Epithelial cell of proximal tubule (primary cell): ENCODE measurements around the gene ACMSD. TPM values are rescaled to one million over a fixed set of nuclear protein-coding genes. Genes with fewer than 3 reads are reported as not detected.

Experiments used
- DNase-seq: peaks from one replicate; pipeline ENCODE4 v3.0.0-alpha.2; 2011; ENCODE audit warnings: low read depth
- H3K4me3 ChIP-seq: 2 replicates; pipeline ENCODE4 v1.5.1; 2011; ENCODE audit warnings: low read depth, mild to moderate bottlenecking, low read length
- CTCF ChIP-seq: conservative IDR thresholded peaks from 2 replicates; pipeline ENCODE4 v1.5.1; 2012; ENCODE audit warnings: low read depth, mild to moderate bottlenecking, low read length
- total RNA-seq: library from RNA; depleted of rRNA; stranded (reverse); fragments of >200 nt; gene quantifications from 2 replicates; pipeline ENCODE4 v1.2.3, GENCODE V29; 2015

ACMSD gene
- total RNA-seq, 1 donor from 2014 or later, result 0.23 TPM

- no peak for TF ChIP-seq CTCF
- H3K4me3 ChIP-seq, result no peak overlapping the region
- DNase-seq, result no peak
Observed at GRCh38 chr2:134944975-134945374, 106.6 kb downstream of the ACMSD start.

- TF ChIP-seq CTCF, result no peak
- H3K4me3 ChIP-seq, result no peak overlapping the region
- DNase-seq, result no peak
Observed at GRCh38 chr2:134946073-134946472, 107.7 kb downstream of the ACMSD start.

GRCh38 chr2:134949981-134950708 lies 111.7 kb downstream of the ACMSD start:
- DNase-seq, result no peak
- no peak for TF ChIP-seq CTCF
- no peak overlapping the region for H3K4me3 ChIP-seq

- DNase-seq, result no peak
- no peak overlapping the region for H3K4me3 ChIP-seq
- TF ChIP-seq CTCF, result no peak
Observed at GRCh38 chr2:134950886-134951285, 112.5 kb downstream of the ACMSD start.

Other genes with a start within 250 kb of the ACMSD start
- gene TMEM163, start 119.6 kb upstream of the ACMSD start, total RNA-seq, result 0.40 and 0.65 TPM in 2 replicates
- 12.6 and 18.5 TPM in 2 replicates for gene CCNT2, start 80.2 kb downstream of the ACMSD start, total RNA-seq
- not detected in 2 replicates for gene MAP3K19, start 208.8 kb downstream of the ACMSD start, total RNA-seq
- gene RAB3GAP1, start 213.7 kb downstream of the ACMSD start, total RNA-seq, result 23.9 and 25.4 TPM in 2 replicates